ENCODE data around the gene TOMM40. TPM values are rescaled to one million over a fixed set of nuclear protein-coding genes. Genes with fewer than 3 reads are reported as not detected.
A peak's percentile ranks its signal among the peaks of the same experiment; 100 is the strongest.

TOMM40 gene
- total and polyA plus RNA-seq, 9 of the 15 experiments (the other 6 are each of a cell fraction or from before 2014, with no cell fraction given) = 0.89 to 290 (median 160) TPM

- TF ChIP-seq ARID4B (CRISPR knock-in tag; IDR thresholded peaks at IDR 0.05) (peak; percentile 83), ZFP30 (CRISPR knock-in tag; IDR thresholded peaks at IDR 0.05; ENCODE audit: borderline replicate concordance) (no peak), ZNF76 (CRISPR knock-in tag; IDR thresholded peaks at IDR 0.05; ENCODE audit: borderline replicate concordance) (peak; percentile 7; the same call in 1 of the 2 replicates), CREM (IDR thresholded peaks at IDR 0.05; ENCODE audit: low read depth) (peak; percentile 84), POLR2G (IDR thresholded peaks at IDR 0.05; ENCODE audit: low read depth, low read length) (peak; percentile 90), SMAD4 (CRISPR knock-in tag; conservative IDR thresholded peaks at IDR 0.05) (peak; percentile 41; the same call in 1 of the 2 replicates), NR3C1 (CRISPR knock-in tag; IDR thresholded peaks at IDR 0.05) (no peak), FOXP1 (CRISPR knock-in tag; IDR thresholded peaks at IDR 0.05) (0 out of 2 replicates have a peak, but pooled peaks have one; percentile 49), ZNF282 (CRISPR knock-in tag; IDR thresholded peaks at IDR 0.05) (0 out of 2 replicates have a peak, but pooled peaks have one; percentile 35), MYBL2 (IDR thresholded peaks at IDR 0.05; ENCODE audit: low read depth) (no peak), MYBL2 (CRISPR knock-in tag; IDR thresholded peaks at IDR 0.05; ENCODE audit: borderline replicate concordance) (no peak), FIP1L1 (IDR thresholded peaks at IDR 0.05; ENCODE audit: low read depth, low read length, poor library complexity, severe bottlenecking) (peak; percentile 29)
- TF ChIP-seq, protein P1, sequence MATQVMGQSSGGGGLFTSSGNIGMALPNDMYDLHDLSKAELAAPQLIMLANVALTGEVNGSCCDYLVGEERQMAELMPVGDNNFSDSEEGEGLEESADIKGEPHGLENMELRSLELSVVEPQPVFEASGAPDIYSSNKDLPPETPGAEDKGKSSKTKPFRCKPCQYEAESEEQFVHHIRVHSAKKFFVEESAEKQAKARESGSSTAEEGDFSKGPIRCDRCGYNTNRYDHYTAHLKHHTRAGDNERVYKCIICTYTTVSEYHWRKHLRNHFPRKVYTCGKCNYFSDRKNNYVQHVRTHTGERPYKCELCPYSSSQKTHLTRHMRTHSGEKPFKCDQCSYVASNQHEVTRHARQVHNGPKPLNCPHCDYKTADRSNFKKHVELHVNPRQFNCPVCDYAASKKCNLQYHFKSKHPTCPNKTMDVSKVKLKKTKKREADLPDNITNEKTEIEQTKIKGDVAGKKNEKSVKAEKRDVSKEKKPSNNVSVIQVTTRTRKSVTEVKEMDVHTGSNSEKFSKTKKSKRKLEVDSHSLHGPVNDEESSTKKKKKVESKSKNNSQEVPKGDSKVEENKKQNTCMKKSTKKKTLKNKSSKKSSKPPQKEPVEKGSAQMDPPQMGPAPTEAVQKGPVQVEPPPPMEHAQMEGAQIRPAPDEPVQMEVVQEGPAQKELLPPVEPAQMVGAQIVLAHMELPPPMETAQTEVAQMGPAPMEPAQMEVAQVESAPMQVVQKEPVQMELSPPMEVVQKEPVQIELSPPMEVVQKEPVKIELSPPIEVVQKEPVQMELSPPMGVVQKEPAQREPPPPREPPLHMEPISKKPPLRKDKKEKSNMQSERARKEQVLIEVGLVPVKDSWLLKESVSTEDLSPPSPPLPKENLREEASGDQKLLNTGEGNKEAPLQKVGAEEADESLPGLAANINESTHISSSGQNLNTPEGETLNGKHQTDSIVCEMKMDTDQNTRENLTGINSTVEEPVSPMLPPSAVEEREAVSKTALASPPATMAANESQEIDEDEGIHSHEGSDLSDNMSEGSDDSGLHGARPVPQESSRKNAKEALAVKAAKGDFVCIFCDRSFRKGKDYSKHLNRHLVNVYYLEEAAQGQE (IDR thresholded peaks at IDR 0.05; ENCODE audit: borderline replicate concordance) = no peak
- TF ChIP-seq, protein P1 (CRISPR knock-in tag; IDR thresholded peaks at IDR 0.05; ENCODE audit: low read depth) = 0 out of 2 replicates have a peak, but pooled peaks have one; percentile 13
Measured at GRCh38 chr19:44891016-44891882, at the start of gene TOMM40 (continued).

Measured in K562 (cell line).